Thyroid gland (tissue), 4 donors: ENCODE data around the gene PATL1. TPM values are rescaled to one million over a fixed set of nuclear protein-coding genes. Genes with fewer than 3 reads are reported as not detected.

Source experiments
- DNase-seq, 2 donors: peaks; one replicate each; pipeline ENCODE4 v3.0.0-alpha.2; 2019
- H3K27ac ChIP-seq, 3 donors: fragments of 200-600 bp; sonication (generic); 1 replicate in 2 of 3; 2 replicates in 1 of 3; pipeline ENCODE4 v1.5.1; 2016 to 2019; ENCODE audit warnings: mild to moderate bottlenecking in 1 of 3, moderate library complexity in 1 of 3
- H3K27me3 ChIP-seq: fragments of 200-600 bp; sonication (generic); one replicate; pipeline ENCODE4 v1.5.1; 2019
- H3K36me3 ChIP-seq, 2 donors: fragments of 200-600 bp; sonication (generic); one replicate each; pipeline ENCODE4 v1.5.1; 2016 to 2019
- H3K4me1 ChIP-seq, 2 donors: fragments of 200-600 bp; sonication (generic); one replicate each; pipeline ENCODE4 v1.5.1; 2017 to 2019
- H3K4me3 ChIP-seq, 3 donors: fragments of 200-600 bp; sonication (generic); replicated peaks in 1 of 3; 1 replicate in 2 of 3; 2 replicates in 1 of 3; pipeline ENCODE4 v1.5.1; 2016; ENCODE audit warnings: mild to moderate bottlenecking in 1 of 3
- H3K9me3 ChIP-seq: fragments of 200-600 bp; sonication (generic); one replicate; pipeline ENCODE4 v1.5.1; 2017
- POLR2A ChIP-seq, 2 donors: fragments of 450-650 bp; IDR thresholded peaks; one replicate each; pipeline ENCODE4 v1.6.1; 2017; ENCODE audit warnings: antibody characterized with exemption in 2 of 2, mild to moderate bottlenecking in 2 of 2, moderate library complexity in 1 of 2
- WGBS, 2 donors: methylation state at CpG; one replicate each; pipeline ENCODE4 v1.1.5; 2017; 5-methylcytosine and 5-hydroxymethylcytosine counted together
- intact Hi-C: fragments of 100-400 bp; cut with DNase I; formaldehyde crosslinking; loops from one replicate; pipeline ENCODE4 v1.15.1; 2023
- total RNA-seq, 4 donors: library from RNA; depleted of rRNA; stranded (reverse); fragments of >200 nt; gene quantifications; one replicate each; pipeline ENCODE4 v1.2.3, GENCODE V29; 2016
- TF ChIP-seq, protein P1 (sequence below), 6 experiments: fragments of 200-600 bp in 3 of 6; fragments of 450-650 bp in 3 of 6; sonication (generic) in 3 of 6; IDR thresholded peaks; one replicate each; pipeline ENCODE4 v1.5.1; 2016 to 2019; ENCODE audit warnings: antibody characterized with exemption in 6 of 6, mild to moderate bottlenecking in 2 of 6, inconsistent platforms in 1 of 6, moderate library complexity in 1 of 6

The PATL1 gene
- total RNA-seq, 4 donors from 2014 or later = 14.5 to 19.8 (median 17.0) TPM

DNA sequence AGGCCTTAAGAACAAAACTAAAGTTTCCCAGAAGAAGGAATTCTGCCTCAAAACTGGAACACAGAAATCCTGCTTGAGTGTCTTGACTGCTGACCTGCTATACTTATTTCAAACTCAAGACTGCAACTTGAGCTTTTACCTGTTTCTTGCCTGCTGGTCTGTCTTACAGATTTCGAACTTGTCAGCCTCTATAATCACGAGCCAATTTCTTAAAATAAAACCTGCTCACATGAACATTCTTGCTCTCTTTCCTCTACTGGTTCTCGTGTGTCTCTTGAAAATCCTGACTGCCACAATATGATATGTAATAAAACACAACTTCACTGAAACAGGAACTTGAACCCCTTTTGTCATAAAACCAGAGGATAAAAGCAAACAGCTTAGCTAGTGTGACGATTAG is 13.9 kb downstream of the PATL1 start:
- Histone ChIP-seq H3K36me3 (peaks cover 87 to 93% of the 10 kb centered on the region in 2 donors), H3K27ac (no peak overlapping the region), H3K4me1 (no peaks in the 10 kb centered on the region), H3K27me3 (no peaks in the 10 kb centered on the region), H3K4me3 (no peak overlapping the region), H3K9me3 (no peaks in the 10 kb centered on the region)
- WGBS, 2 donors = 93% methylated on average over 4 of the region's 4 CpGs
- intact Hi-C loops = no loop called here
- TF ChIP-seq, protein P1, sequence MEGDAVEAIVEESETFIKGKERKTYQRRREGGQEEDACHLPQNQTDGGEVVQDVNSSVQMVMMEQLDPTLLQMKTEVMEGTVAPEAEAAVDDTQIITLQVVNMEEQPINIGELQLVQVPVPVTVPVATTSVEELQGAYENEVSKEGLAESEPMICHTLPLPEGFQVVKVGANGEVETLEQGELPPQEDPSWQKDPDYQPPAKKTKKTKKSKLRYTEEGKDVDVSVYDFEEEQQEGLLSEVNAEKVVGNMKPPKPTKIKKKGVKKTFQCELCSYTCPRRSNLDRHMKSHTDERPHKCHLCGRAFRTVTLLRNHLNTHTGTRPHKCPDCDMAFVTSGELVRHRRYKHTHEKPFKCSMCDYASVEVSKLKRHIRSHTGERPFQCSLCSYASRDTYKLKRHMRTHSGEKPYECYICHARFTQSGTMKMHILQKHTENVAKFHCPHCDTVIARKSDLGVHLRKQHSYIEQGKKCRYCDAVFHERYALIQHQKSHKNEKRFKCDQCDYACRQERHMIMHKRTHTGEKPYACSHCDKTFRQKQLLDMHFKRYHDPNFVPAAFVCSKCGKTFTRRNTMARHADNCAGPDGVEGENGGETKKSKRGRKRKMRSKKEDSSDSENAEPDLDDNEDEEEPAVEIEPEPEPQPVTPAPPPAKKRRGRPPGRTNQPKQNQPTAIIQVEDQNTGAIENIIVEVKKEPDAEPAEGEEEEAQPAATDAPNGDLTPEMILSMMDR (IDR thresholded peaks at IDR 0.05) = no peak
- no peak for TF ChIP-seq POLR2A (IDR thresholded peaks at IDR 0.05)
- DNase-seq = no peak

DNA sequence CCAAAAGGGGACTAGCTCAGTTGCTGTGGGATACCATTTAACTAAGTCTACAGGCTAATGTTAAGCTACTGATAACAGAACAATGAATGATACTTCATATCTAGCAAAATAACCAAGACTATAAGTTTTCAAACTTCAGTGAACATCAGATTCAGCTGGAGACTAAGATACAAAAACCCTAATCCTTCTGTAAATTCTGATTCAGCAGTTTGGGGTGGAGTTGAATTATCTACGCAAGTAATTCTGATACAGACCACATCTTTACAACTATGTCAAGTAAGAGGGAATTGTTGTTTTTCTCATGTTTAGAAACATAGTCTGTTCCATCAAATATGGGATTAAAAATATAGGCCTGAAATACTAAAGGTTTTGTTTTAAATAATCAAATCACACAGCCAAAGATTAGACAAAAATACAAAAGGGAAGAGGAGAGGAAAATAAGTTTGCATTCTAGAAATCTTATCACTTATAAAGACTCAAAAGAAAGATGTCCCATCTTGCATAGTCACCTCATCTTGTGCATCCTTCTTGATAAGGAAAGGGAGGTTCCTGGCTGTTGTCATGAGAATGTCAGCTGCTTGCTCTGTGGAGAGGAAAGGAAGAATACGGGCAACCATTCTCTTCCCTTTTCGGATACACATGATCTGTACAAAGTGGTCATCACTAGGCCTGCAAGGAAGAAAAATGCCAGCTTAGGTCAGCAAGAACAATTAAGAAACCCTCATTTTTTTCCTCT is 21.4 kb downstream of the PATL1 start:
- intact Hi-C loops = no loop called here
- Histone ChIP-seq H3K27ac (no peak overlapping the region), H3K4me3 (no peak overlapping the region), H3K4me1 (no peaks in the 10 kb centered on the region), H3K27me3 (no peaks in the 10 kb centered on the region), H3K9me3 (no peaks in the 10 kb centered on the region), H3K36me3 (peaks cover 71 to 77% of the 10 kb centered on the region in 2 donors)
- TF ChIP-seq, protein P1 (IDR thresholded peaks at IDR 0.05) = no peak
- TF ChIP-seq POLR2A (IDR thresholded peaks at IDR 0.05) = no peak
- DNase-seq = no peak
- 94 to 95% methylated on average over 3 of the region's 3 CpGs for WGBS, 2 donors

DNA sequence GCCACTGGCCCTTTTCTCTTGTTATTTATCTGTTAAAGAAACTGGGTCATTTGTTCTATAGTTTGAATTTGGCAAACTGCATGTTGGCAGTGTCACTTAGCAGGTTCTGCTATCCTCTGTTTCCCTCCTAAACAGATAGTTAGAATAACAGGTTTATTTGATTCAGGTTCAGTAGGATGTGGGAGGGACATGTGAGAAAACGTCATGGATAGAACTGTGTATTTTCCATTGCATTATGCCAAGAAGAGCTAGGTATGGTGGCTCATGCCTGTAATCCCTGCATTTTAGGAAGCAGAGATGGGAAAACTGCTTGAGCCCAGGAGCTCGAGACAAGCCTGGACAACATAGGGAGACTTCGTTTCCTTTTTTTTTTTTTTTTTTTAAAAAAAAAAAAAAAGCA is 24.3 kb downstream of the PATL1 start:
- 88 to 94% methylated on average over 3 of the region's 3 CpGs for WGBS, 2 donors

DNA sequence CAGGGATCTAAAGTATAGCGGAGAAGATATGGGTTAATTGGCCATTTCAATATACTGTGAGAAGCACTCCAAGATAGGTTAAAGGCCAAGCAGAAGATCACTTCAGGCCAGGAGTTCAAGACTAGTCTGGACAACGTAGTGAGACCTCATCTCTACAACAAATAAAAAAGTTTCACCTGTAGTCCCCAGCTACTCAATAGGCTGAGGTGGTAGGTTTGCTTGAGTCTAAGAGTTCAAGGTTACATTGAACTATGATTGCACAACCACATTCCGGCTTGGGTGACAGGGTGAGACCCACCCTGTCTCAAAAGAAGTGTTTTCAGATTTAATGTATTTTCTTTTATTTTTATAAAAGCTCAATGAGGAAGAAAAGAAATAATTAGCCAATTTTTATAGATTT is 25.4 kb downstream of the PATL1 start:
- intact Hi-C loops = no loop called here
- Histone ChIP-seq H3K27ac (no peak overlapping the region), H3K27me3 (no peaks in the 10 kb centered on the region), H3K4me1 (no peaks in the 10 kb centered on the region), H3K4me3 (no peak overlapping the region), H3K36me3 (peaks cover 65 to 73% of the 10 kb centered on the region in 2 donors), H3K9me3 (no peaks in the 10 kb centered on the region)
- DNase-seq = no peak
- 93 to 97% methylated on average over 3 of the region's 3 CpGs for WGBS, 2 donors
- no peak for TF ChIP-seq POLR2A (IDR thresholded peaks at IDR 0.05)
- TF ChIP-seq, protein P1 (IDR thresholded peaks at IDR 0.05) = no peak

More for the DNA sequence above, 24.3 kb downstream of the PATL1 start:
- Histone ChIP-seq H3K4me3 (no peak overlapping the region), H3K27me3 (no peaks in the 10 kb centered on the region), H3K4me1 (no peaks in the 10 kb centered on the region), H3K9me3 (no peaks in the 10 kb centered on the region), H3K27ac (no peak overlapping the region), H3K36me3 (peaks cover 66 to 73% of the 10 kb centered on the region in 2 donors)
- TF ChIP-seq POLR2A (IDR thresholded peaks at IDR 0.05) = no peak
- TF ChIP-seq, protein P1 (IDR thresholded peaks at IDR 0.05) = no peak
- DNase-seq = no peak
- intact Hi-C loops = no loop called here

DNA sequence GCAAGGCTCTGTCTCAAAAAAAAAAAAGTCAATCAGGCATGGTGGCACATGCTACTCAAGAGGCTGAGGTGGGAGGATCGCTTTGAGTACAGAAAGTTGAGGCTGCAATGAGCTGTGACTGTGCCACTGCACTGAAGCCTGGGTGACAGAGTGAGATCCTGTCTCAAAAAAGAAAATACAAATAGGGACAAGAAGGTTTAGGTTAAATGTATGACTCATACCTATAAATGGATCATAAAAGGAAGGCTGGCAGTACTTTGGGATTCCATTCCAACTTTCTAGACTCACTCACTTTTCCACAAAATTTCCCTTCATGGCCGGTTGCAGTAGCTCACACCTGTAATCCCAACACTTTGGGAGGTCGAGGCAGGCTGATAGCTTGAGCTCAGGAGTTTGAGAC is 27.7 kb downstream of the PATL1 start:
- Histone ChIP-seq H3K27ac (no peak overlapping the region), H3K4me3 (no peak overlapping the region), H3K9me3 (no peaks in the 10 kb centered on the region), H3K27me3 (no peaks in the 10 kb centered on the region), H3K4me1 (no peaks in the 10 kb centered on the region), H3K36me3 (peaks cover 62 to 71% of the 10 kb centered on the region in 2 donors)
- no peak for DNase-seq
- TF ChIP-seq, protein P1 (IDR thresholded peaks at IDR 0.05) = no peak
- TF ChIP-seq POLR2A (IDR thresholded peaks at IDR 0.05) = no peak
- WGBS, 2 donors = 96 to 99% methylated on average over 3 of the region's 3 CpGs
- intact Hi-C loops = no loop called here
